MM.1S (cell line): Measurements from ENCODE around the gene KLHL15.

Source experiments
- DNase-seq: peaks from one replicate; pipeline ENCODE4 v3.0.0-alpha.2; 2015
- H2AFZ ChIP-seq: fragments of 300-600 bp; sonication (generic); 2 replicates; pipeline ENCODE4 v1.6.0; 2016; ENCODE audit warnings: antibody characterized with exemption, low read length
- H3F3A ChIP-seq: fragments of 300-600 bp; sonication (generic); 2 replicates; pipeline ENCODE4 v1.6.1; 2016; ENCODE audit warnings: mild to moderate bottlenecking, antibody characterized with exemption, low read length, moderate library complexity, mixed read lengths; ENCODE audit not compliant: insufficient read depth
- H3K27ac ChIP-seq: fragments of 300-600 bp; sonication (generic); 2 replicates; pipeline ENCODE4 v1.5.1; 2016; ENCODE audit warnings: mild to moderate bottlenecking, low read length
- H3K27me3 ChIP-seq: fragments of 300-600 bp; sonication (generic); replicated peaks from 2 replicates; pipeline ENCODE4 v1.6.0; 2016; ENCODE audit warnings: low read length; ENCODE audit not compliant: insufficient read depth
- H3K36me3 ChIP-seq: fragments of 300-600 bp; sonication (generic); replicated peaks from 2 replicates; pipeline ENCODE4 v1.6.1; 2016; ENCODE audit warnings: mild to moderate bottlenecking, low read length, mixed read lengths; ENCODE audit not compliant: insufficient read depth
- H3K4me1 ChIP-seq: fragments of 300-600 bp; sonication (generic); 2 replicates; pipeline ENCODE4 v1.6.1; 2016; ENCODE audit warnings: low read length, mixed read lengths
- H3K4me2 ChIP-seq: fragments of 300-600 bp; sonication (generic); 2 replicates; pipeline ENCODE4 v1.6.0; 2016; ENCODE audit warnings: low read depth, low read length
- H3K4me3 ChIP-seq: fragments of 300-600 bp; sonication (generic); 2 replicates; pipeline ENCODE4 v1.5.1; 2016; ENCODE audit warnings: low read length, mixed read lengths
- H3K79me2 ChIP-seq: fragments of 300-600 bp; sonication (generic); 2 replicates; pipeline ENCODE4 v1.6.1; 2016; ENCODE audit warnings: mixed run types, low read length, mixed read lengths
- H3K9ac ChIP-seq: fragments of 300-600 bp; sonication (generic); 2 replicates; pipeline ENCODE4 v1.6.1; 2016; ENCODE audit warnings: low read length, mixed read lengths
- H3K9me2 ChIP-seq: fragments of 300-600 bp; sonication (generic); replicated peaks from 2 replicates; pipeline ENCODE4 v1.6.1; 2016; ENCODE audit warnings: mild to moderate bottlenecking, low read length, mixed read lengths; ENCODE audit not compliant: insufficient read depth
- H3K9me3 ChIP-seq: fragments of 300-600 bp; sonication (generic); replicated peaks from 2 replicates; pipeline ENCODE4 v1.6.1; 2016; ENCODE audit warnings: mild to moderate bottlenecking, low read length, mixed read lengths; ENCODE audit not compliant: insufficient read depth
- H4K20me1 ChIP-seq: fragments of 300-600 bp; sonication (generic); 2 replicates; pipeline ENCODE4 v1.6.1; 2016; ENCODE audit warnings: mild to moderate bottlenecking, low read length, moderate library complexity, mixed read lengths; ENCODE audit not compliant: insufficient read depth
- EZH2 ChIP-seq: fragments of 300-600 bp; sonication (generic); optimal IDR thresholded peaks from 2 replicates; pipeline ENCODE3; 2017; ENCODE audit warnings: low read depth, mild to moderate bottlenecking, antibody characterized with exemption, low read length, mixed read lengths
- EZH2phosphoT487 ChIP-seq: fragments of 300-600 bp; sonication (generic); IDR thresholded peaks from 2 replicates; pipeline ENCODE4 v1.6.1; 2018; ENCODE audit warnings: antibody characterized with exemption, low read length
- TF ChIP-seq, protein P1 (sequence below): fragments of 300-600 bp; sonication (generic); IDR thresholded peaks from 2 replicates; pipeline ENCODE4 v1.5.1; 2016; ENCODE audit warnings: antibody characterized with exemption, low read length, mixed read lengths

Gene KLHL15

DNA sequence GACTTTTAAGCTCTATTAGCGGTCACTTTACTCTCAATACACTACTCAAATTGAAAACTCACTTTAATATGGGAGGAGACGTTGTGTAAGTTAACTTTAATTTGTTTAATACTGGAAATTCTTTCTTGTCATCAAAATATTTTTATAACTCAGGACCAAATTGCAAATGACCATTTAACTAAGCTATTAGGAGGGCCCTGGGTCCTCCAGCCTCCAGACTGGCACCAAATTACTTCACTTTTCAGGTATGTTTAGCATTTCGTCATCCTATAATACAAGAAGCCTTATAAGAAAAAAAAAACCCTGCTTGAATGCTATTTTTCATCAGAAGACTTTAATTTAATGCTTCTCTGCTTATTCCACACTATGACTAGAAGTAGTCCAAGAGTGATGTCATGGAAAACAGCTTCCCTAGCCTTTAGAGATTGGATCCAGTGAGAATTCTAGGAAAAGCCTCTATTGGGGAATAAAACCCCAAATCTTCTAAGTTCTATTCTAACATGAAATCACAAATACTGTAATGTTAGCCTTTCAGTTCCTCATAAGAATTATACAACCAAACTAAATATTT lies 6.6 kb downstream of the KLHL15 start:
- Histone ChIP-seq H3K36me3 (no peaks in the 10 kb centered on the region), H3K9me2 (no peaks in the 10 kb centered on the region), H3K9ac (no peak overlapping the region), H3K27ac (no peak overlapping the region), H4K20me1 (no peaks in the 10 kb centered on the region), H3K79me2 (peaks cover 68% of the 10 kb centered on the region), H2AFZ (no peak overlapping the region), H3K4me1 (no peaks in the 10 kb centered on the region), H3K4me3 (no peak overlapping the region), H3K27me3 (no peaks in the 10 kb centered on the region), H3F3A (no peaks in the 10 kb centered on the region), H3K4me2 (no peak overlapping the region), H3K9me3 (no peaks in the 10 kb centered on the region)
- DNase-seq, result no peak
- TF ChIP-seq EZH2 (no peak), EZH2phosphoT487 (no peak)
- TF ChIP-seq, protein P1, sequence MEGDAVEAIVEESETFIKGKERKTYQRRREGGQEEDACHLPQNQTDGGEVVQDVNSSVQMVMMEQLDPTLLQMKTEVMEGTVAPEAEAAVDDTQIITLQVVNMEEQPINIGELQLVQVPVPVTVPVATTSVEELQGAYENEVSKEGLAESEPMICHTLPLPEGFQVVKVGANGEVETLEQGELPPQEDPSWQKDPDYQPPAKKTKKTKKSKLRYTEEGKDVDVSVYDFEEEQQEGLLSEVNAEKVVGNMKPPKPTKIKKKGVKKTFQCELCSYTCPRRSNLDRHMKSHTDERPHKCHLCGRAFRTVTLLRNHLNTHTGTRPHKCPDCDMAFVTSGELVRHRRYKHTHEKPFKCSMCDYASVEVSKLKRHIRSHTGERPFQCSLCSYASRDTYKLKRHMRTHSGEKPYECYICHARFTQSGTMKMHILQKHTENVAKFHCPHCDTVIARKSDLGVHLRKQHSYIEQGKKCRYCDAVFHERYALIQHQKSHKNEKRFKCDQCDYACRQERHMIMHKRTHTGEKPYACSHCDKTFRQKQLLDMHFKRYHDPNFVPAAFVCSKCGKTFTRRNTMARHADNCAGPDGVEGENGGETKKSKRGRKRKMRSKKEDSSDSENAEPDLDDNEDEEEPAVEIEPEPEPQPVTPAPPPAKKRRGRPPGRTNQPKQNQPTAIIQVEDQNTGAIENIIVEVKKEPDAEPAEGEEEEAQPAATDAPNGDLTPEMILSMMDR, result no peak

DNA sequence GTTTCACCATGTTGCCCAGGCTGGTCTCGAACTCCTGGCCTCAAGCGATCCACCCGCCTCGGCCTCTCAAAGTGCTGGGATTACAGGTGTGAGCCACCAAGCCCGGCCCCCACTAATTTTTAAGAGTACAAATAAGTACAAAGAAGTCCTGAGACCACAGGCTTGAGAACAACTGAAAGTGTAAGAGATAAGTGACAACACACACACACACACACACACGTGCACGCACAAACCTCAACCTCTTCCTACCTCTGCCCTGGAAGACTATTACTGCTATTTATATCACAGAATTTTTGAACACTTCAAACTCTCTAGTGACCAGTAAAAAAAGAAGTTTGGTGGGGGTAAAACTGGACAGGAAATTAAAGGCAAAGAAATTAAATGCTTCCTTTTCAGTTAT lies 7.5 kb downstream of the KLHL15 start:
- TF ChIP-seq EZH2phosphoT487, result no peak
- TF ChIP-seq EZH2, result no peak
- TF ChIP-seq, protein P1, result no peak
- no peak overlapping the region for H3K9ac ChIP-seq
- no peaks in the 10 kb centered on the region for H4K20me1 ChIP-seq
- no peaks in the 10 kb centered on the region for H3K9me2 ChIP-seq
- no peaks in the 10 kb centered on the region for H3F3A ChIP-seq
- no peak overlapping the region for H3K27ac ChIP-seq
- H2AFZ ChIP-seq, result no peak overlapping the region
- no peaks in the 10 kb centered on the region for H3K4me1 ChIP-seq
- no peaks in the 10 kb centered on the region for H3K27me3 ChIP-seq
- H3K4me2 ChIP-seq, result no peak overlapping the region
- H3K79me2 ChIP-seq, result peaks cover 69% of the 10 kb centered on the region
- H3K4me3 ChIP-seq, result no peak overlapping the region
- no peaks in the 10 kb centered on the region for H3K36me3 ChIP-seq
- no peak for DNase-seq
- H3K9me3 ChIP-seq, result no peaks in the 10 kb centered on the region

DNA sequence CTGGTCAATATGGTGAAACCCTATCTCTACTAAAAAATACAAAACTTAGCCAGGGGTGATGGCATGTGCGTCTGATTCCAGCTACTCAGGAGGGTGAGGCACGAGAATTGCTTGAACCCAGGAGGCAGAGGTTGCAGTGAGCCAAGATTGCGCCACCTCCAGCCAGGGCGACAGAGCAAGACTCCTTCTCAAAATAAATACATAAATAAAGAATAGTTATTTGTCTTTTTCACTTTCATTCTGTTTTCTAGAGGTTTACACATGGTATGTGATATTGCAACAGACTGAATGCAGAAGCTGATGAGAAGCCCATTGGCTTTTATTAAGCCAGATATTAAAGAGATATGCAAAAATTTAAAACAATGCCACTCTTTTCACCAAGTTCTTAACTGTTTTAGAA lies 8.2 kb downstream of the KLHL15 start:
- no peaks in the 10 kb centered on the region for H3K9me3 ChIP-seq
- H3K4me3 ChIP-seq, result no peak overlapping the region
- TF ChIP-seq EZH2 (no peak), EZH2phosphoT487 (no peak)
- TF ChIP-seq, protein P1, result no peak
- H3K79me2 ChIP-seq, result peaks cover 62% of the 10 kb centered on the region
- H2AFZ ChIP-seq, result no peak overlapping the region
- H3K27me3 ChIP-seq, result no peaks in the 10 kb centered on the region
- no peaks in the 10 kb centered on the region for H3K36me3 ChIP-seq
- H3K9me2 ChIP-seq, result no peaks in the 10 kb centered on the region
- H4K20me1 ChIP-seq, result no peaks in the 10 kb centered on the region
- H3K4me2 ChIP-seq, result no peak overlapping the region
- H3F3A ChIP-seq, result no peaks in the 10 kb centered on the region
- DNase-seq, result no peak
- no peak overlapping the region for H3K27ac ChIP-seq
- no peaks in the 10 kb centered on the region for H3K4me1 ChIP-seq
- no peak overlapping the region for H3K9ac ChIP-seq
